ENCODE results near the gene STX16.

STX16 gene

GRCh38 chr20:58696411-58696961, 45.4 kb downstream of the STX16 start:
- Mint-ChIP-seq H3K36me3 (ENCODE audit: low read depth) (peaks cover 38% of the 10 kb centered on the region), H3K4me1 (ENCODE audit: low read depth) (peaks cover 24% of the 10 kb centered on the region), H3K4me3 (no peak overlapping the region), H3K27ac (no peak overlapping the region), H3K27me3 (no peaks in the 10 kb centered on the region), H3K9me3 (no peaks in the 10 kb centered on the region)
- DNase-seq: no peak

- no peak overlapping the region for H3K27ac Mint-ChIP-seq
These were observed 46.3 kb downstream of the STX16 start for GRCh38 chr20:58697201-58697866.

GRCh38 chr20:58697867-58698703, 47.0 kb downstream of the STX16 start:
- peaks cover 48% of the 10 kb centered on the region for H3K36me3 Mint-ChIP-seq (ENCODE audit: low read depth)
- H3K27me3 Mint-ChIP-seq: no peaks in the 10 kb centered on the region
- H3K27ac Mint-ChIP-seq: peak overlapping the region; percentile 16
- DNase-seq: peak; percentile 22
- no peak overlapping the region for H3K4me3 Mint-ChIP-seq
- peaks cover 18% of the 10 kb centered on the region for H3K4me1 Mint-ChIP-seq (ENCODE audit: low read depth)
- no peaks in the 10 kb centered on the region for H3K9me3 Mint-ChIP-seq

More at GRCh38 chr20:58697201-58697866, 46.3 kb downstream of the STX16 start:
- Mint-ChIP-seq H3K4me3 (no peak overlapping the region), H3K36me3 (ENCODE audit: low read depth) (peaks cover 41% of the 10 kb centered on the region), H3K9me3 (no peaks in the 10 kb centered on the region), H3K27me3 (no peaks in the 10 kb centered on the region), H3K4me1 (ENCODE audit: low read depth) (peaks cover 18% of the 10 kb centered on the region)
- peak; percentile 25 for DNase-seq

DNA sequence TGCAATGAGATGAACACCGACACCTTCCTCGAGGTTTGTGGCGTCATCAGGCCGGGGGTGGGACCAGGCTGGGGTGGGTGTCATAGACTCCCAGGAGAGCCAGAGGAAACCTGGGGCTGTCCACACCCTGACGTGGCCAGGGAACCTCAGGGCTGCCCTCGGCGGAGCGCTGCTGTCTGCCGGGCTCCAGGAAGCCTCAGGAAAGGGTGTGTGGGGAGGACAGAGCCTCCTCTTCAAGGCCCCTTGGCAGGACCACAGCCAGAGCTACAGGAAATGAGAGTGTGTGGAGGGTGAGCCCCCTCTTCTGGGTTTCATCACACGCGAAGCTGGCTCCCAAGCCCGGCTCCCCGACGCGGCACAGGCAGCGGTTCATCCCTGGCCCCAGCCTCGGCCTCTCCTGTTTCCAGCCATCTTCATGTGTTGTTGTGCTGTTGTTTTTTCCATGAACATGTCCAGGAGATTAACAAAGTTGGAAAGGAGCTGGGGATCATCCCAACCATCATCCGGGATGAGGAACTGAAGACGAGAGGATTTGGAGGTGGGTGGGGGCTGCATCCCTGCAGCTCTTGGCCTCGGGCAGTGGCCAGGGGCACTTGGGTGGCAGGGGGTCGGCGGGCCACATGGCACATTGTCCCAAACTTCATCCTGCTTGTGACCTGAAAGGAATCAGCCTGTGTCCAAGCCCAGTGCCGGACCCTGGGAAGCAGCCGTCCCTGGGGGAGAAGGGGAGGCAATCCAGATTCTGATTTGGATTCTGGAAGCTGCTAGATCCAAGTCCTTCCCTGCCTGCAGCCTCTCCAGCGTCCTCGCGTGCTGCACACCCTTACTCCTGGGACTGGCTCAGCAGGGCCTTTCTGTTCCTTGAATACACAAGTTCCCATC, 47.9 kb downstream of the STX16 start:
- DNase-seq: peak; percentile 25
- Mint-ChIP-seq H3K27me3 (no peaks in the 10 kb centered on the region), H3K4me1 (ENCODE audit: low read depth) (peaks cover 12% of the 10 kb centered on the region), H3K9me3 (no peaks in the 10 kb centered on the region), H3K36me3 (ENCODE audit: low read depth) (peaks cover 57% of the 10 kb centered on the region), H3K4me3 (no peak overlapping the region), H3K27ac (no peak overlapping the region)

GRCh38 chr20:58699623-58700107, 48.6 kb downstream of the STX16 start:
- peaks cover 58% of the 10 kb centered on the region for H3K36me3 Mint-ChIP-seq (ENCODE audit: low read depth)
- H3K27me3 Mint-ChIP-seq: no peaks in the 10 kb centered on the region
- H3K27ac Mint-ChIP-seq: peak overlapping the region; percentile 76
- H3K4me3 Mint-ChIP-seq: no peak overlapping the region
- peak; percentile 25 for DNase-seq
- H3K4me1 Mint-ChIP-seq (ENCODE audit: low read depth): peaks cover 7% of the 10 kb centered on the region
- H3K9me3 Mint-ChIP-seq: no peaks in the 10 kb centered on the region

- peaks cover 7% of the 10 kb centered on the region for H3K4me1 Mint-ChIP-seq (ENCODE audit: low read depth)
- peak; percentile 22 for DNase-seq
- H3K9me3 Mint-ChIP-seq: no peaks in the 10 kb centered on the region
- no peak overlapping the region for H3K4me3 Mint-ChIP-seq
- no peaks in the 10 kb centered on the region for H3K27me3 Mint-ChIP-seq
- peaks cover 64% of the 10 kb centered on the region for H3K36me3 Mint-ChIP-seq (ENCODE audit: low read depth)
- H3K27ac Mint-ChIP-seq: peak overlapping the region; percentile 76
These were observed 49.2 kb downstream of the STX16 start for GRCh38 chr20:58700121-58700821.

DNA sequence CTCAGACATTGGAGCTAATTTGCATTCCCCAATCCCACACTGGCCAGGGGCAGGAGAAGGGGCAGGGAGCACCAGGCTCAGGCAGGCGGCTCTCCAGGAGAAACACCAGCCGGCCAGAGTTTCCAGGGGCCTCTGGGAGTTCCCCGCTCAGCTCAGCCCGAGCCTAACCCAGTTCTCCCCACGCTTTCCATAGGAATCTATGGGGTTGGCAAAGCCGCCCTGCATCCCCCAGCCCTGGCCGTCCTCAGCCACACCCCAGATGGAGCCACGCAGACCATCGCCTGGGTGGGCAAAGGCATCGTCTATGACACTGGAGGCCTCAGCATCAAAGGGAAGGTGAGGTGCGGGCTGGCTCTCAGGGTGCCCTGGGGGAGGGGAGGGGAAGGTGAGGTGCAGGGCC, 49.7 kb downstream of the STX16 start:
- Mint-ChIP-seq H3K27me3 (no peaks in the 10 kb centered on the region), H3K4me1 (ENCODE audit: low read depth) (peaks cover 7% of the 10 kb centered on the region), H3K9me3 (no peaks in the 10 kb centered on the region), H3K4me3 (no peak overlapping the region), H3K36me3 (ENCODE audit: low read depth) (peaks cover 69% of the 10 kb centered on the region), H3K27ac (no peak overlapping the region)
- no peak for DNase-seq

DNA sequence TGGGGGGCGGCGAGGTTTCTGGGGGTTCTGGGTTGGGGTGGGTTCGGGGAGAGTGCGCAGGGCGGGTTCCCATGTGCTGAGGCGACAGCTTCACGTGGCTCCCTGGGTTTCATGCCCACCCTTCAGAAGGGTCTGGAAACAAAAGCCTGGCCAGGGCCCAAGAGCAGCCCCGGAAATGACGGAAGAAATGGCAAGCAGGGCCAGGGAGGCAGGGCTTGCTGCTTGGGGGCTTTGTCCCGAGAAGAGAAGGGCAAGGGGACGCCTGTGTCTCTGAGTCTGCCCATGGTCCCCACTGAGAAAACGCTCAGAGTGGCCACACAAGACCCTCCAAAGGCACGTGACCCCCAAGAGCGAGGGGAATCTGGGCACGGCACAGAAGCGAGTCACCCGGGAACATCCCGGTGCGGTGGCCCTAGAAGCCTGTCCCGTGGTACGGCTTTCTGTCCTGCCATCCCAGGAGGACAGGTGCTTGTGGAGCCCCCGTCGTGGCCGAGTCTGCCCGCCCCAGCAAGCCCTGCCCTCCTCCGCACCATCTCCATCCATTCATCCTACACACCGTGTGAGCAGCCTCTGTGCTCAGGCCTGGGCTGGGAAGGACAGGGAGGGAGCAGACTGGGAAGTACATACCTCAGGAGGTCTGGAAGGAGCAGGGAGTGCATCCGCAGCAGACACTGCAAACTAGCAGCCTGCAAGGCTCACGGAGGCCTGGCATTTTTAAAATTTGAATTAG, 50.5 kb downstream of the STX16 start:
- Mint-ChIP-seq H3K27ac (no peak overlapping the region), H3K4me1 (ENCODE audit: low read depth) (peaks cover 7% of the 10 kb centered on the region), H3K4me3 (no peak overlapping the region), H3K36me3 (ENCODE audit: low read depth) (peaks cover 69% of the 10 kb centered on the region), H3K27me3 (no peaks in the 10 kb centered on the region), H3K9me3 (no peaks in the 10 kb centered on the region)
- DNase-seq: peak; percentile 24

- Mint-ChIP-seq H3K27me3 (no peaks in the 10 kb centered on the region), H3K4me3 (no peak overlapping the region), H3K9me3 (no peaks in the 10 kb centered on the region), H3K36me3 (ENCODE audit: low read depth) (peaks cover 69% of the 10 kb centered on the region), H3K4me1 (ENCODE audit: low read depth) (peaks cover 7% of the 10 kb centered on the region), H3K27ac (no peak overlapping the region)
- DNase-seq: peak; percentile 22
These were observed 51.1 kb downstream of the STX16 start for GRCh38 chr20:58702161-58702510.

GRCh38 chr20:58702859-58703648, 52.0 kb downstream of the STX16 start:
- peaks cover 7% of the 10 kb centered on the region for H3K4me1 Mint-ChIP-seq (ENCODE audit: low read depth)
- H3K9me3 Mint-ChIP-seq: no peaks in the 10 kb centered on the region
- no peaks in the 10 kb centered on the region for H3K27me3 Mint-ChIP-seq
- DNase-seq: peak; percentile 26
- no peak overlapping the region for H3K27ac Mint-ChIP-seq
- H3K4me3 Mint-ChIP-seq: no peak overlapping the region
- H3K36me3 Mint-ChIP-seq (ENCODE audit: low read depth): peaks cover 67% of the 10 kb centered on the region

- Mint-ChIP-seq H3K4me1 (ENCODE audit: low read depth) (peaks cover 7% of the 10 kb centered on the region), H3K9me3 (no peaks in the 10 kb centered on the region), H3K27me3 (no peaks in the 10 kb centered on the region), H3K36me3 (ENCODE audit: low read depth) (peaks cover 60% of the 10 kb centered on the region), H3K4me3 (no peak overlapping the region), H3K27ac (no peak overlapping the region)
- no peak for DNase-seq
These were observed 52.8 kb downstream of the STX16 start for GRCh38 chr20:58703765-58704371.

DNA sequence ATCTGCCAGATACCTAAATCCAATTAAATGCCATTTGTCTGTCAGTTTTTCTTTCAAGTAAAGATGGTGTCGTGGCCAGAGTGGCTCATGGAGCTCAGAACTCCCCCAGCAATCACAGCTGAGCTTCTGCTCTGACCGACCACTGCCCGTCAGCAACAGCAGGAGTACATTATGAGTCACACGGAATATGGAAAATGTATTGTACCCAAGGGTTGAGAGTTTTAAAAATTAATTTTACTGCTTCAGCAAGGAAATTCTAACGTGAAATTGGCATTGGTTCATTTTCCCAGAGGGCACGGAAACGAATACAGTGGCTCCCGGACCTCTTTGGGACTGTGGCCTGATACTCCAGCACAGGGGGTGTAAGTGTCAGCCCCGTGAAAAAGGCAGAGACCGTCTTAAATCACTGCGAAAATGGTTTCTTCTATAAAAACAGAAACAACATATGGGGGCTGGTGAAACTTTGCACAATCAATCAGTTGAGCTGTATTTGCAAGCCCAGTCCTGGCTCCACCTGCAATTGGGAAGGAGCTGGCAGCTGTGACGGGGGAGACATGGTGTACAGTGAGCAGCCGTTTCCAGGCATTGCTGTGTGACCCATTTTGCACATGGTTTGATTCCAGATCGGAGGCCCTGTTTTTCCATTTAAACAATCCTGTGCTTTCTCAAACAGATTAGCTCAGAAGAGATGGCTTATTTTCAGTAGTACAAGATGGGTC, 54.3 kb downstream of the STX16 start:
- Mint-ChIP-seq H3K27me3 (no peaks in the 10 kb centered on the region), H3K9me3 (no peaks in the 10 kb centered on the region), H3K36me3 (ENCODE audit: low read depth) (peaks cover 47% of the 10 kb centered on the region), H3K4me1 (ENCODE audit: low read depth) (peaks cover 3% of the 10 kb centered on the region), H3K4me3 (no peak overlapping the region), H3K27ac (no peak overlapping the region)
- DNase-seq: no peak
